ENCODE data around the gene GRIP1.

The GRIP1 gene

GRCh38 chr12:66392266-66392915, 286.5 kb downstream of the GRIP1 start:
- H3K27ac ChIP-seq, result no peak overlapping the region
- TF ChIP-seq CTCF (conservative IDR thresholded peaks at IDR 0.05), result no peak

GRCh38 chr12:66388517-66388916, 290.4 kb downstream of the GRIP1 start:
- no peak for TF ChIP-seq CTCF (conservative IDR thresholded peaks at IDR 0.05)

GRCh38 chr12:66387117-66387516, 291.8 kb downstream of the GRIP1 start:
- H3K27ac ChIP-seq, result no peak overlapping the region
- no peak for TF ChIP-seq CTCF (conservative IDR thresholded peaks at IDR 0.05)

More at GRCh38 chr12:66388517-66388916, 290.4 kb downstream of the GRIP1 start:
- H3K27ac ChIP-seq, result no peak overlapping the region

GRCh38 chr12:66380769-66381535, 297.9 kb downstream of the GRIP1 start:
- no peak for TF ChIP-seq CTCF (conservative IDR thresholded peaks at IDR 0.05)
- no peak overlapping the region for H3K27ac ChIP-seq

- no peak overlapping the region for H3K27ac ChIP-seq
- no peak for TF ChIP-seq CTCF (conservative IDR thresholded peaks at IDR 0.05)
These were observed 299.3 kb downstream of the GRIP1 start for GRCh38 chr12:66379616-66380015.

- H3K27ac ChIP-seq, result no peak overlapping the region
- TF ChIP-seq CTCF (conservative IDR thresholded peaks at IDR 0.05), result no peak
These were observed 303.3 kb downstream of the GRIP1 start for GRCh38 chr12:66375560-66375959.

GRCh38 chr12:66371982-66372381, 306.9 kb downstream of the GRIP1 start:
- TF ChIP-seq CTCF (conservative IDR thresholded peaks at IDR 0.05), result no peak
- no peak overlapping the region for H3K27ac ChIP-seq

All from VCaP (cell line).